B cell (primary cell): ENCODE results near the gene AKAP9. TPM values are rescaled to one million over a fixed set of nuclear protein-coding genes. Genes with fewer than 3 reads are reported as not detected.

Experiments
- ATAC-seq: fragments of 200-7000 bp; cut with Tn5 transposase; one replicate; pipeline ENCODE4 v1.10.0; 2021; ENCODE audit warnings: low read depth, mild to moderate bottlenecking, moderate number of reproducible peaks, moderate library complexity
- CTCF ChIA-PET: fragments of 350-600 bp; sonication (Branson Sonifier 250); formaldehyde crosslinking; loops from one replicate; lab custom pipeline; 2021; ENCODE audit warnings: antibody characterized with exemption, inconsistent platforms; lab: Charles Lee
- POLR2A ChIA-PET: fragments of 350-600 bp; sonication (Branson Sonifier 250); formaldehyde crosslinking; loops from one replicate; lab custom pipeline; 2021; ENCODE audit warnings: antibody characterized with exemption; lab: Charles Lee
- DNase-seq: peaks from one replicate; pipeline ENCODE4 v3.0.0; 2013
- H2AFZ ChIP-seq: 2 replicates; pipeline ENCODE4 v1.6.1; 2012; ENCODE audit warnings: mild to moderate bottlenecking, low read depth, low read length; ENCODE audit not compliant: insufficient read depth, poor library complexity, severe bottlenecking
- H3K27ac ChIP-seq, 2 donors: 1 replicate in 1 of 2; 2 replicates in 1 of 2; pipeline ENCODE4 v1.5.1; 2012 to 2013; ENCODE audit warnings: low read length in 2 of 2, mild to moderate bottlenecking in 2 of 2, moderate library complexity in 1 of 2
- H3K27me3 ChIP-seq, 4 experiments: fragments of 200-600 bp in 1 of 4; sonication (generic) in 1 of 4; replicated peaks in 1 of 4; 1 replicate in 2 of 4; 2 replicates in 2 of 4; pipeline versions ENCODE4 v1.6.1 to v1.7.0; 2013 to 2016; ENCODE audit warnings: low read length in 3 of 4, mild to moderate bottlenecking in 2 of 4, mixed read lengths in 1 of 4, moderate library complexity in 1 of 4; ENCODE audit not compliant: insufficient read depth in 4 of 4, control insufficient read depth in 3 of 4; ENCODE audit errors: control extremely low read depth in 1 of 4
- H3K36me3 ChIP-seq, 2 experiments: replicated peaks in 1 of 2; 1 replicate in 1 of 2; 2 replicates in 1 of 2; pipeline versions ENCODE4 v1.6.1 to v1.7.1; 2013; ENCODE audit warnings: low read length in 1 of 2; ENCODE audit not compliant: insufficient read depth in 2 of 2, control insufficient read depth in 1 of 2; ENCODE audit errors: control extremely low read depth in 1 of 2, extremely low read depth in 1 of 2
- H3K4me1 ChIP-seq, 2 donors: fragments of 200-600 bp in 1 of 2; sonication (generic) in 1 of 2; 1 replicate in 1 of 2; 2 replicates in 1 of 2; pipeline versions ENCODE4 v1.5.1 to v1.6.1; 2013 to 2017; ENCODE audit warnings: low read length in 2 of 2; ENCODE audit not compliant: control insufficient read depth in 2 of 2, insufficient read depth in 2 of 2
- H3K4me2 ChIP-seq: replicated peaks from 2 replicates; pipeline ENCODE3; 2012; ENCODE audit warnings: mild to moderate bottlenecking, low read depth, low read length; ENCODE audit not compliant: poor library complexity, severe bottlenecking
- H3K4me3 ChIP-seq, 5 experiments: fragments of 200-600 bp in 1 of 5; sonication (generic) in 1 of 5; 1 replicate in 3 of 5; 2 replicates in 2 of 5; pipeline versions ENCODE4 v1.5.1 to v1.7.0; 2011 to 2016; ENCODE audit warnings: low read length in 4 of 5, mild to moderate bottlenecking in 4 of 5, low read depth in 2 of 5, control low read depth in 1 of 5, moderate library complexity in 1 of 5; ENCODE audit not compliant: insufficient read depth in 1 of 5; ENCODE audit errors: control extremely low read depth in 1 of 5, extremely low read depth in 1 of 5
- H3K79me2 ChIP-seq: fragments of 200-600 bp; sonication (generic); one replicate; pipeline ENCODE4 v1.6.0; 2016; ENCODE audit warnings: low read length; ENCODE audit not compliant: control insufficient read depth, insufficient read depth
- H3K9ac ChIP-seq: fragments of 200-600 bp; sonication (generic); 2 replicates; pipeline ENCODE4 v1.6.1; 2017; ENCODE audit warnings: mild to moderate bottlenecking, low read length, moderate library complexity
- H3K9me3 ChIP-seq, 3 donors: one replicate each; pipeline versions ENCODE4 v1.6.1 to v1.7.1; 2013; ENCODE audit warnings: low read length in 2 of 3; ENCODE audit not compliant: control insufficient read depth in 2 of 3, insufficient read depth in 1 of 3; ENCODE audit errors: control extremely low read depth in 1 of 3
- H4K20me1 ChIP-seq: 2 replicates; pipeline ENCODE4 v1.6.0; 2012; ENCODE audit warnings: mild to moderate bottlenecking, low read length; ENCODE audit not compliant: insufficient read depth, control insufficient read depth, poor library complexity, severe bottlenecking
- H3K27ac Mint-ChIP-seq: one replicate; pipeline ENCODE4 v1.8.0; 2021; ENCODE audit warnings: mixed read lengths
- H3K27me3 Mint-ChIP-seq: one replicate; pipeline ENCODE4 v1.8.0; 2021; ENCODE audit warnings: mixed read lengths
- H3K4me1 Mint-ChIP-seq: one replicate; pipeline ENCODE4 v1.8.0; 2021; ENCODE audit warnings: mixed read lengths
- H3K4me3 Mint-ChIP-seq: one replicate; pipeline ENCODE4 v1.8.0; 2021; ENCODE audit warnings: mixed read lengths
- H3K9me3 Mint-ChIP-seq: one replicate; pipeline ENCODE4 v1.8.0; 2022; ENCODE audit warnings: mixed read lengths; ENCODE audit not compliant: insufficient read depth
- EZH2 ChIP-seq: IDR thresholded peaks from 2 replicates; pipeline ENCODE4 v1.6.1; 2012; ENCODE audit warnings: borderline replicate concordance, low read depth, mild to moderate bottlenecking, moderate library complexity, low read length; ENCODE audit not compliant: insufficient read depth, poor library complexity, severe bottlenecking
- WGBS: methylation state at CpG from one replicate; pipeline ENCODE4 v1.1.5; 2013; ENCODE audit warnings: missing lambda C conversion rate; ENCODE audit not compliant: insufficient coverage; 5-methylcytosine and 5-hydroxymethylcytosine counted together
- intact Hi-C: fragments of 100-400 bp; cut with micrococcal nuclease; formaldehyde crosslinking; loops from one replicate; pipeline ENCODE4 v1.10.0; 2022
- polyA plus RNA-seq: library from polyadenylated mRNA; depleted of rRNA; stranded (reverse); fragments of >200 nt; gene quantifications from 2 replicates; pipeline ENCODE4 v1.2.3, GENCODE V29; 2012
- total RNA-seq, 2 donors: library from RNA; stranded (reverse); fragments of 120-200 nt in 1 of 2; gene quantifications; 1 replicate in 1 of 2; 2 replicates in 1 of 2; pipeline versions ENCODE4 v1.2.3 to v1.2.4, GENCODE V29; 2013 to 2022
- TF ChIP-seq, protein P1 (sequence below): fragments of 200-600 bp; IDR thresholded peaks from one replicate; pipeline ENCODE4 v1.8.0; 2022; ENCODE audit warnings: antibody characterized with exemption, mild to moderate bottlenecking

The AKAP9 gene
- total and polyA plus RNA-seq, 2 donors (not counting 1 experiment from before 2014, with no cell fraction given), result 19.3 to 106 TPM

DNA sequence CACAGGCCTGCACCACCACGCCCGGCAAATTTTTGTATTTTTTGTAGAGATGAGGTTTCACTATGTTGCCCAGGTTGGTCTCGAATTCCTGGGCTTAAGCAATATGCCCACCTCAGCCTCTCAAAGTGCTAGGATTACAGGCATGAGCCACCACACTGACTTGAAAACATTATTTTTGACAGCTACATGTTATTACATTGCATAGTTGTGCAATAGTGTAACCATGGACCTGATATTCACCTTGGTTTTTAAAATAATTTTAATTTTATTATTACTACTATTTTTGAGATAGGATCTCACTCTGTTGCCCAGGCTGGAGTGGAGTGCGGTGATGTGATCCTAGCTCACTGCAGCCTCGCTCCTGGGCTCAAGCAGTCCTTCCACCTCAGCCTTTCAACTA is 18.4 kb downstream of the AKAP9 start:
- no peak overlapping the region for H3K27ac Mint-ChIP-seq
- Histone ChIP-seq H3K9ac (no peak overlapping the region), H2AFZ (no peak overlapping the region), H3K27ac (no peak overlapping the region), H4K20me1 (peaks cover 28% of the 10 kb centered on the region), H3K4me2 (no peak overlapping the region), H3K27me3 (no peaks in the 10 kb centered on the region), H3K79me2 (peaks cover 69% of the 10 kb centered on the region), H3K36me3 (peaks cover 0 to 3% of the 10 kb centered on the region in 2 experiments), H3K9me3 (no peaks in the 10 kb centered on the region), H3K4me3 (no peak overlapping the region), H3K4me1 (no peaks in the 10 kb centered on the region)
- no peak for ATAC-seq
- intact Hi-C loops, result no loop called here
- ChIA-PET CTCF (no interaction called here), POLR2A (no interaction called here)
- H3K4me1 Mint-ChIP-seq, result peaks cover 7% of the 10 kb centered on the region
- 100% methylated on average over 2 of the region's 5 CpGs for WGBS
- no peak for DNase-seq
- no peak for TF ChIP-seq EZH2
- TF ChIP-seq, protein P1, sequence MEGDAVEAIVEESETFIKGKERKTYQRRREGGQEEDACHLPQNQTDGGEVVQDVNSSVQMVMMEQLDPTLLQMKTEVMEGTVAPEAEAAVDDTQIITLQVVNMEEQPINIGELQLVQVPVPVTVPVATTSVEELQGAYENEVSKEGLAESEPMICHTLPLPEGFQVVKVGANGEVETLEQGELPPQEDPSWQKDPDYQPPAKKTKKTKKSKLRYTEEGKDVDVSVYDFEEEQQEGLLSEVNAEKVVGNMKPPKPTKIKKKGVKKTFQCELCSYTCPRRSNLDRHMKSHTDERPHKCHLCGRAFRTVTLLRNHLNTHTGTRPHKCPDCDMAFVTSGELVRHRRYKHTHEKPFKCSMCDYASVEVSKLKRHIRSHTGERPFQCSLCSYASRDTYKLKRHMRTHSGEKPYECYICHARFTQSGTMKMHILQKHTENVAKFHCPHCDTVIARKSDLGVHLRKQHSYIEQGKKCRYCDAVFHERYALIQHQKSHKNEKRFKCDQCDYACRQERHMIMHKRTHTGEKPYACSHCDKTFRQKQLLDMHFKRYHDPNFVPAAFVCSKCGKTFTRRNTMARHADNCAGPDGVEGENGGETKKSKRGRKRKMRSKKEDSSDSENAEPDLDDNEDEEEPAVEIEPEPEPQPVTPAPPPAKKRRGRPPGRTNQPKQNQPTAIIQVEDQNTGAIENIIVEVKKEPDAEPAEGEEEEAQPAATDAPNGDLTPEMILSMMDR, result no peak
- no peak overlapping the region for H3K4me3 Mint-ChIP-seq
- no peaks in the 10 kb centered on the region for H3K27me3 Mint-ChIP-seq
- H3K9me3 Mint-ChIP-seq, result no peaks in the 10 kb centered on the region

DNA sequence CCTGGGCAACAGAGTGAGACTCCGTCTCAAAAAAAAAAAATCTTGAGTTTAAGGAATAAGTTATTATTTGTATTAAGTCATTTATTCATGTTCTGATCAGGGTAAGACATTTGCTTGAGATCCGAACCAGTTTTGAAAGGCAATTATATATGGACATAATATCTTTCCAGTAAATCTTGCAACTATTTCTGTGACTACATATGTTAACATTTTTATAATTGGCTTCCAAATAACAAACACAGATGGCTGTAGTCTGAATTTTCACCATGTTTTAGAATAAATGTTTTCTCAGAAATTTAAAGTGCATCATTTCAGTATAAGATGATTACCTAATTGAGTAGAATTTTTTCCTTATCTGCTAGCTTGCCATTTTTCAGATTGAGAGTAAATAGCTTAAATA is 21.2 kb downstream of the AKAP9 start:
- WGBS, result no CpG with 5 or more reads among the region's 2 CpGs
- ChIA-PET CTCF (no interaction called here), POLR2A (no interaction called here)
- peaks cover 11% of the 10 kb centered on the region for H3K4me1 Mint-ChIP-seq
- H3K9ac ChIP-seq, result no peak overlapping the region
- no peak overlapping the region for H3K27ac Mint-ChIP-seq
- ATAC-seq (no peak), DNase-seq (no peak)
- no peak overlapping the region for H2AFZ ChIP-seq
- no peaks in the 10 kb centered on the region for H3K27me3 Mint-ChIP-seq
- no peak overlapping the region for H3K4me3 ChIP-seq
- no peaks in the 10 kb centered on the region for H3K9me3 ChIP-seq
- H3K27ac ChIP-seq, result no peak overlapping the region
- TF ChIP-seq, protein P1, result no peak
- no peak for TF ChIP-seq EZH2
- intact Hi-C loops, result no loop called here
- no peaks in the 10 kb centered on the region for H3K27me3 ChIP-seq
- peaks cover 0 to 3% of the 10 kb centered on the region in 2 experiments for H3K36me3 ChIP-seq
- H3K4me3 Mint-ChIP-seq, result no peak overlapping the region
- peaks cover 21% of the 10 kb centered on the region for H4K20me1 ChIP-seq
- H3K79me2 ChIP-seq, result peaks cover 71% of the 10 kb centered on the region
- no peak overlapping the region for H3K4me2 ChIP-seq
- H3K4me1 ChIP-seq, result no peaks in the 10 kb centered on the region
- peaks cover 2% of the 10 kb centered on the region for H3K9me3 Mint-ChIP-seq
